NCI-H2171 treated with DMSO at 0.1 percent for 48 hours (cell line): ENCODE results near the gene KCNMA1.

Experiments used
- DNase-seq: peaks from one replicate; lab custom pipeline; 2025; lab: John Stamatoyannopoulos, UW

Gene KCNMA1

DNA sequence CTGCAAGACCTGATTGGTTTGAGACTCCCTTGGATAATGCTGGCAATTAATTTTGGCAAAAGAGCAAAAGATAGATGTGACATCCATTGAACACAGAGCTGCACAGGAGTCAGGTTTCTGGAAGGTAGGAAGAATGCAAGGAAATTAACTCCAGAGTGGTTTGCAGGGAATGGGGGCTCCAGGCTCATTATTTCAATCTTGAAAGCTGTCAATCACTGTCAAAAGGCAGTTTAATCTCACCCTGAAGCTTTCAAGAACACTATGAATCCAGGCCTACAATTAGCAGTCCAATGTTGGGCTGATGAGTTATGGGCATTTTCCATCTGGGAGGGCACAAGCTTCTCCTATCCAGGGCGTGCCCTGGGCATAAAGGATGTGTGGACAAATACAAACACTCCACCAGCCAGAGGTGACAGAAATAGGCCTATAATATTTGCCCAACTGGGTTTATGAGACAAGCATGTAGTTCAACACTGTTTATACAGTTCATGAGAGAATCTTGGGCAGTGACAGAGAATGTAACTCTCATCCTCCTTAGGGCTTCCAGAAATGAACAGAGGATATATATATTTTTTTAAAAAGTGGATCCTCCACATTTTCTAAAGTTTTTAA is 80.5 kb downstream of the KCNMA1 start:
- DNase-seq: no peak

DNA sequence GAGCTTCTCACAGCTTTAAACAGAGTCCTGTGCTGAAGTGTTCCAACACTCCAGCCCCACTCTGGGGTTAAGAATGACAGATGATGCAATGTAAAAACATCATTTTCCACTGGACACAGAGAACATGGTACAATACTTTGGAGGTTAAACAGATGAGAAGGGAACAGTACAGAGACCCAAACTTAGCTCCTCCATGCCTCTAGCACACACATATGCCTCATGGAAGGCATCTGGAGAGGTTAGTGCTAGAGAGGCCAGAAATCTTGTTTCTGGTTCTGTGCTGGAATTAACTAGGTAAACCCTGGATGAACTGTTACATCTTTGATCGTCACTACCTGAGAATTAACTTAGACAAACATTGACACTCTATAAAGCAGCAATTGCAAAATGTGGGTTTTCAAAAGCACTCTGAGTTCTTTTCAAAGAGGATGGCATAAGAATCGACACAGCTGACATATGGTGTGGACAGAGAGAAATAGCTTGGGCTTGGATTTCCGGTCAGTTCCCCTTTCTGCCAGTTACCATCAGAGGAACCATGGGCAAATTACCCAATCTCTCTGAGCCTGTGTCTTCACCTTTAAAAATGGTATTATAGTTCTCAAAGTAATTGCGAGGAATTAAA is 81.9 kb downstream of the KCNMA1 start:
- no peak for DNase-seq

- no peak for DNase-seq
Measured at GRCh38 chr10:77554996-77555397, 82.6 kb downstream of the KCNMA1 start.

GRCh38 chr10:77553966-77554365 is 83.6 kb downstream of the KCNMA1 start:
- DNase-seq: no peak

GRCh38 chr10:77553311-77553710 is 84.3 kb downstream of the KCNMA1 start:
- no peak for DNase-seq

DNA sequence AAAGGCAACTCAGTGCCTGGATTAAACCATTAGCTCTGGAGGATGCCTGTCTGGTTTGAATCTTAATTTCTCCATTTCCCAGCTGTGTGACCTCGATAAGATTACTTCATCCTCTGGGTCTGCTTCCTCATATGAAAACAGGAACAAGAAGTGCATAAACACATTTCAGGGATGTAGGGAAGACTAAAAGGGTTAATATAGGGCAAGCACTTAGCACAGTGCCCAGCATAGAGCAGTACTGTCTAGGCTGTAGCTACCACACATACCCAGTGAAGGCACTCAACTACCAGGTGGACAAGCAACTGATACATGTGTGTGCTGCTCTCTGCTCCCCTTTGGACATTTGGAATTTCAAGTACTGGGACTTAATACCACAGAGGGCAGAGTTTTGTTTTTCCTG is 85.4 kb downstream of the KCNMA1 start:
- no peak for DNase-seq

- peak; percentile 83 for DNase-seq
Measured at GRCh38 chr10:77550378-77550777, 87.2 kb downstream of the KCNMA1 start.

DNA sequence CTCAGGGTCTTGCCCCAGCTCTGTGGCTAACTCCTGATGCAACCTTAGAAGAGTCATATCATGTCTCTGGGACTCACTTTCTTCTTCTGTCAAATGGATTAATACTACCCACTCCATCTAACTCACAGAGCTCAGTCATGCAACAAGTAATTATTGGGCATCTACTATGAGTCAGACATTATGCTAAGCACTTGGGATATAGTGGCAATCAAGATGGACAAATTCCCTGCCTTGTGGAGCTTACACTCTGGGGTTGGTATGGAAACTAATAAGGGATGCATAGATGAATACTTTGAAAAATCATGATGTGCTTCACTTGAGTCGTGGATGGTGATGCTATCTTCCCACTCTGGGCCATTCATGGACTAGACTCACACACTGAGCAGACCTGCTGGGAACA is 88.9 kb downstream of the KCNMA1 start:
- no peak for DNase-seq

GRCh38 chr10:77548157-77548556 is 89.5 kb downstream of the KCNMA1 start:
- DNase-seq: peak; percentile 16

DNA sequence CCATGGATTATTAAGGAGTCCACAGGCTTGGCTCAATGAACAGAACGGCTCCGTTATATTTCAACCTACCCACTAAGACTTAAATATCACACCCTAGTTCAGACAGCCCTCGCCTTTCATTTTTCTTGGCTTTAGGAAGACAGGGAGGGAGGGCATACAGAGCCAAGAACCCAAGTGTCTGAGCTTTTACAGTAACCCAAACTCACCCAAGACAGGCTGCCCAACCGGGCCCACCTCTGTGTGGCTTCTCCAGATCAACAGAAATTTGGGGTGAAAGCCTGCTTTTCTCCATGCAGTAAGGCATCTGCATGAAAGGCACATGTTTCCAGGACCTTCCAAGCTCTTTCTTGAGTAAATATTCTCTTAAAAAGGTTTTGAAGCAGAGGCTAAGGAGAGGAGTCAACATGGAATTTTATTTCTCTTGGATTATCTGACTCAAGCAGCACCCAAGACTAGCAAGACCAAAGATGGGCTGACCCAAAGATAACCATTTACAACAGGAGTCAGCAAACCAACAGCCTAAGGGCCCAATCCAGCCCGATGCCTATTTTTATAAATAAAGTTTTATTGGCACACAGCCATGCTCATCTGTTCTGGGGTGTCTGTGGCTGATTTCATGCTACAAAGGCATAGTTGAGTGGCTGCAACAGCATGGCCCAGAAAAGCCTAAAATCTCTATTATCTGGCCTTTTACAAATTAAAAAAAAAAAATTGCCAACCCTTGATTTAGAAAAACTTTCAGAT is 90.1 kb downstream of the KCNMA1 start:
- DNase-seq: no peak

- DNase-seq: peak; percentile 27
Measured at GRCh38 chr10:77546042-77546441, 91.6 kb downstream of the KCNMA1 start.

DNA sequence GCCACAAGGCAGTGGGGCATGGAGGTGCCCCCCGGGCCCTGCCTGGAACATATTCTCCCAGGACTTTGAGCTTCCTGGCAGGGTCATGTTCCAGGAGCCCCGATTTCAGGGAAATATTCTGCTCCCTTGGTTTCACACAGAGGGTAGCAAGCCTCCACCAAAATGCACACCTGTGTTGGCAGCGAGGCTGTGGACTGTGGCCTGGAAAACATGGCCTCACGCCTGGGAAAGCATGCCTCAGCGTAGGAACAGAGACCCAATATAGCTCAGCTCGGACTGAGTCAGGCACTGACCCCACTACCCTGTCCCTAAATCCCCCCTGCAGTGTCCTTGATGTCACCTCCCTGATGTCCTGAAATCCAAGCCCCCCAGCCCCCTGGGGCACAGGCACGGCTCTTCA is 92.0 kb downstream of the KCNMA1 start:
- DNase-seq: no peak

- no peak for DNase-seq
Measured at GRCh38 chr10:77544617-77545016, 93.0 kb downstream of the KCNMA1 start.

- no peak for DNase-seq
Measured at GRCh38 chr10:77542710-77543259, 94.8 kb downstream of the KCNMA1 start.

DNA sequence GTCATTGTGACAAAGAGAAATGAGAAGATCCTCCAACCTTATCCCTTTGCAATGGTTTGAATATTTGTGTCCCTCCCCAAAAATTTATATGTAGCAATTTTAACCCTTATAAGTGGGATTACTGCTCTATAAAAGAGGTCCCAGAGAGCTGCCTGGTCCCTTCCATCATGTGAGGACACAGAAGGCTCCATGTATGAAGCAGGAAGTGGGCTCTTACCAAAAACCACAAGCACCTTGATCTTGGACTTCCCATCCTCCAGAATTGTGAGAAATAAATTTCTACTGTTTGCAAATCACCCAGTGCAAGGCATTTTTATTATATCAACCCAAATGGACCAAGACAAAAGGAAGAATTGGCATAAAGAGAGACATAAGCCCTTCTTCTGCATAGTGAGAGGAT is 95.7 kb downstream of the KCNMA1 start:
- no peak for DNase-seq

- DNase-seq: no peak
Measured at GRCh38 chr10:77541247-77541646, 96.4 kb downstream of the KCNMA1 start.

DNA sequence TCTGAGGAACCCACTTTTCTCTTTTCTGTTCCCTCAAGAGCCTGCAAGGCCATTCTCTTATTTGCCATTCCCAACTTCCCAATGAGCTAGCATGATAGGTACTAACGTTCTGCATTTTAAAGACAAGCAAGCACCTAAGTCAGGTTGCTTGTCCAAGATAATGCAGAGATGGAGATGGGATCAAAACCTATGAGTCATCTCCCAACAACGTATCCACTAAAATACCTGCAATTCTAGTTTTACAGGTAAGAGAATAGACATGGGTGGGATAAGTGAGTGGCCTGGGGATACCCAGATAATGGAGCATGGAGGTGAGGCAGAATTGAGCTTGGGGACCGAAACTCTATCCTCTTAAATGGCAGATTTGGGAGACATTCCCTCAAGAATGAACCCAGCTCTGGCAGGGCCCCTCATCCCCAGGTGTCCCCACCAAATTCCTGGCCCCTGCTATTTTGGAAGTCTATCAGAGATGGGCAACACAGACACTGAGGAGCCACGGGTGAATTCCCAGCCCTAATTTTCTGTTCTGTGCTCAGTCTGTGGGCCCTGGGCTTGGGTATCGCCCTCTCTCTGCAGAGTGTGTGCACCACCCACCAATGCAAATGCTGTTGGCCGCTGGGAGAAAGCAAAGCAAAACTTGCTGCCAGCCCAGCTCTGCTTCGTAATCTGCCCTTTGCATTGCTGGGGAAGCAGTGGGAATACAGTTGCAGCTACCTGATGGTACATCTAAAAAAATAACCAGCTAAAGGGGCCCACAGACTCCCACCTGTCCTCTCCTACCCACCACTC is 98.3 kb downstream of the KCNMA1 start:
- DNase-seq: no peak

DNA sequence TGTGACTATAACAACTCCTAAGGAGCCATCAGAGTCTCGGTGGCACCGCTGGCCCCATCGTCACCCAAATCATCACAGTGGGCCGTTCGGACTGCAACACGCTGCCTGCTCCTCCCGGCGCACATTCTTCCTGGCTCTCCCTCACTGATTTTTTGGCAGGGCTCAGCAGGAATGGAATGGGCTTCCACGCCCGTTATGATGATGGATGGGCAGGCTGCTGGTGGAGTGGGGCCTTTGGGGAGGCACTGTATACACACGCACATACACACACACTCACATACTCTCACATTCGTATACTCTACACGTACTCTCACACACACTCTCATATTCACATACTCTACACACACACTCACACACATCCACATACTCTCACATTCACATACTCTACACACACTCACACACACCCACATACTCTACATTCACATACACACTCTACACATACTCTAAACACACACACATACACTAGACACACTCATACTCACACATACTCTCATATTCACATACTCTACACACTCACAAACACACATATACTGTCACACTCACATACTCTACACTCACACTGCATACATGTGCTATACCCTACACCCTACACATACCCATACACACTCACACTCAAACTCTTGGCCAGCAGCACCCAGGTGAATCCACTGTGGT is 99.8 kb downstream of the KCNMA1 start:
- DNase-seq: no peak

GRCh38 chr10:77537071-77537470 is 100.5 kb downstream of the KCNMA1 start:
- DNase-seq: no peak

- peak; percentile 29 for DNase-seq
Measured at GRCh38 chr10:77533887-77534278, 103.7 kb downstream of the KCNMA1 start.

GRCh38 chr10:77533146-77533886 is 104.3 kb downstream of the KCNMA1 start:
- no peak for DNase-seq
